HG03108 (cell line): ENCODE data around the gene SLC24A3.

Source experiments
- ATAC-seq: cut with Tn5 transposase; IDR thresholded peaks from one replicate; pipeline ENCODE4 v1.9.1; 2021; ENCODE audit warnings: moderate library complexity; ENCODE audit not compliant: unreplicated experiment

The SLC24A3 gene

GRCh38 chr20:19527509-19527908 lies 315.1 kb downstream of the SLC24A3 start:
- no peak for ATAC-seq

GRCh38 chr20:19528286-19529030 lies 316.0 kb downstream of the SLC24A3 start:
- no peak for ATAC-seq

GRCh38 chr20:19530006-19530405 lies 317.6 kb downstream of the SLC24A3 start:
- ATAC-seq: no peak

GRCh38 chr20:19531446-19531845 lies 319.0 kb downstream of the SLC24A3 start:
- no peak for ATAC-seq

- ATAC-seq: no peak
Observed at GRCh38 chr20:19538556-19538955, 326.1 kb downstream of the SLC24A3 start.

GRCh38 chr20:19539191-19539590 lies 326.7 kb downstream of the SLC24A3 start:
- no peak for ATAC-seq

GRCh38 chr20:19540392-19540791 lies 327.9 kb downstream of the SLC24A3 start:
- ATAC-seq: no peak

- no peak for ATAC-seq
Observed at GRCh38 chr20:19543101-19543500, 330.7 kb downstream of the SLC24A3 start.

GRCh38 chr20:19544684-19545083 lies 332.2 kb downstream of the SLC24A3 start:
- ATAC-seq: no peak

GRCh38 chr20:19546648-19547047 lies 334.2 kb downstream of the SLC24A3 start:
- ATAC-seq: no peak

- ATAC-seq: no peak
Observed at GRCh38 chr20:19547547-19547946, 335.1 kb downstream of the SLC24A3 start.

GRCh38 chr20:19549896-19550295 lies 337.5 kb downstream of the SLC24A3 start:
- ATAC-seq: no peak

- no peak for ATAC-seq
Observed at GRCh38 chr20:19552221-19553180, 340.1 kb downstream of the SLC24A3 start.

- no peak for ATAC-seq
Observed at GRCh38 chr20:19554666-19555065, 342.2 kb downstream of the SLC24A3 start.

GRCh38 chr20:19555726-19556125 lies 343.3 kb downstream of the SLC24A3 start:
- ATAC-seq: no peak

- ATAC-seq: no peak
Observed at GRCh38 chr20:19557291-19557690, 344.8 kb downstream of the SLC24A3 start.

GRCh38 chr20:19560881-19561480 lies 348.5 kb downstream of the SLC24A3 start:
- no peak for ATAC-seq

GRCh38 chr20:19562426-19562825 lies 350.0 kb downstream of the SLC24A3 start:
- ATAC-seq: no peak

- no peak for ATAC-seq
Observed at GRCh38 chr20:19564261-19564660, 351.8 kb downstream of the SLC24A3 start.

GRCh38 chr20:19565736-19566135 lies 353.3 kb downstream of the SLC24A3 start:
- no peak for ATAC-seq

GRCh38 chr20:19566226-19566945 lies 353.9 kb downstream of the SLC24A3 start:
- ATAC-seq: no peak
